Activated naive CD4-positive, alpha-beta T cell treated with anti-CD3 and anti-CD28 coated beads, Interleukin-2, amount 50 U/mL, for 72 hours (primary cell): ENCODE data around the gene ORM1. TPM values are rescaled to one million over a fixed set of nuclear protein-coding genes. Genes with fewer than 3 reads are reported as not detected.
"Not testable (repeated sequence)": the region's sequence is repeated elsewhere in the genome, so short reads cannot be mapped to it uniquely, and the experiment has no call there.

Source experiments
- ATAC-seq, 2 donors: fragments of 150-1000 bp; cut with Tn5 transposase; 2 replicates each; pipeline ENCODE4 v1.10.0; 2021; ENCODE audit warnings: mild to moderate bottlenecking in 2 of 2, moderate library complexity in 2 of 2
- DNase-seq, 2 donors: peaks; one replicate each; pipeline ENCODE4 v3.0.0; 2021 to 2022; ENCODE audit warnings: low spot score in 2 of 2
- H3K27ac Mint-ChIP-seq, 2 donors: one replicate each; pipeline ENCODE4 v1.8.0; 2022; ENCODE audit warnings: mild to moderate bottlenecking in 2 of 2, mixed read lengths in 2 of 2
- H3K36me3 Mint-ChIP-seq, 2 donors: one replicate each; pipeline ENCODE4 v1.8.0; 2022; ENCODE audit warnings: mixed read lengths in 2 of 2
- H3K9me3 Mint-ChIP-seq, 2 donors: one replicate each; pipeline ENCODE4 v1.8.0; 2022; ENCODE audit warnings: mixed read lengths in 2 of 2
- total RNA-seq, 2 donors: library from RNA; stranded (reverse); gene quantifications; one replicate each; pipeline ENCODE4 v1.2.3, GENCODE V29; 2022

Gene ORM1
- total RNA-seq, 2 donors from 2014 or later = not detected

DNA sequence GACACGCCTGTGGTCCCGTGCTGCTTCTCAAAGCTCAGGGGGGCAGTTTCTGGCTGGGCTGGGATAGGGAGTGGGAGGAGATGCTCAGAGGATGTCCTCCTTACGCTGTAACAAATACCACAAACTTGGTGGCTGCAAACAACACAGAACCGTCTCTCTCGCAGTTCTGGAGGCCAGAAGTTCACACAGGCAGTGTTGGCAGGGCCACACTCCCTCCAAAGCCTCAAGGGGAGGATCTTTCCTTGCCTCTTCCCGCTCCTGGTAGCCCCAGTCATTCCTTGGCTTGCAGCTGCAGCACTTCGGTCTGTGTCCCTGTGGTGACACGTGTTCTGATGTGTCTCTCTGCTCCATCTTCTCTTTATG, 10.4 kb upstream of the ORM1 start:
- DNase-seq (peak in 1 of 2 donors; percentile 40), ATAC-seq (no peak)
- peaks cover 0 to 6% of the 10 kb centered on the region in 2 donors for H3K36me3 Mint-ChIP-seq
- H3K27ac Mint-ChIP-seq = no peak overlapping the region
- no peaks in the 10 kb centered on the region for H3K9me3 Mint-ChIP-seq

DNA sequence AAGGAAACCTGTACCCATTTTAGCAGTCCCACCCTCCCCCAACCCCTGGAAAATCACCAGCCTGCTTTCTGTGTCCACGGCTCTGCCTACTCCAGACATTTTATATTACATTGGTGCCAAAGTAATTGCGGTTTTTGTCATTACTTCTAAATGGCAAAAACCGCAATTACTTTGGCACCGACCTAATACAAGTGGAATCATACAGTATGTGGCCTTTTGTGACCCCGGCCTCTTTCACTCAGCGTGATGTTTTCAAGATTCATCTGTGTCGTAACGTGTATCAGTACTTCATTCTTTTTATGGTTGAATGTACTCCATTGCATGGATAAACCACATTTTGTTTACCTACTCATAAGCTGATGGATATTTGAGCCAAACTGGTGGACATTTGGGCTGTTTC, 9.7 kb upstream of the ORM1 start:
- no peak for ATAC-seq
- no peak overlapping the region for H3K27ac Mint-ChIP-seq
- DNase-seq = no peak
- H3K9me3 Mint-ChIP-seq = no peaks in the 10 kb centered on the region
- peaks cover 0 to 6% of the 10 kb centered on the region in 2 donors for H3K36me3 Mint-ChIP-seq

DNA sequence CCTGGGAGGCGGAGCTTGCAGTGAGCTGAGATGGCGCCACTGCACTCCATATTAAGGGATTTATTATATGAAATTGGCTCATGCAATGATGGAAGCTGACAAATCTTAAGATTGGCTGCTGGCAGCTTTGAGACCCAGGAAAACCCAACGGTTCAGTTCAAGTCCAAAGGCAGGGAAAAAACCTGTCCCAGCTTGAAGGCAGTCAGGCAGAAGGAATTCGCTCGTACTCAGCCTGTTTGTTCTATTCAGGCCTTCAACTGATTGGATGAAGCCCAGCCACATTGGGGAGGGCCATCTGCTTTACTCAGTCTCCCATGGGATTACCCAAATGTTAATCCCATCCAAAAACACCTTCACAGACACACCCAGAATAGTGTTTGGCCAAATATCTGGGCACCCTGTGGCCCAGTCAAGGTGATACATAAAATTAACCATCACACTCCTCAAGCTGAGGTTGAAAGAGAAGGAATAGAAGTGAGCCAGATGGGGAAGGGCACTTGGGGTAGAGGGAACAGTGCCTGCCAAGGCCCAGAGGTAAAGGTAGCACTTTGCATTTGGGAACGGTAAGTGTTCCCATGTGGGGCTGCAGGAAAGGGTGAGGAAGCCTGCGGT, 8.5 kb upstream of the ORM1 start:
- peaks cover 0 to 6% of the 10 kb centered on the region in 2 donors for H3K36me3 Mint-ChIP-seq
- no peaks in the 10 kb centered on the region for H3K9me3 Mint-ChIP-seq
- H3K27ac Mint-ChIP-seq = no peak overlapping the region
- no peak for ATAC-seq
- DNase-seq = no peak

DNA sequence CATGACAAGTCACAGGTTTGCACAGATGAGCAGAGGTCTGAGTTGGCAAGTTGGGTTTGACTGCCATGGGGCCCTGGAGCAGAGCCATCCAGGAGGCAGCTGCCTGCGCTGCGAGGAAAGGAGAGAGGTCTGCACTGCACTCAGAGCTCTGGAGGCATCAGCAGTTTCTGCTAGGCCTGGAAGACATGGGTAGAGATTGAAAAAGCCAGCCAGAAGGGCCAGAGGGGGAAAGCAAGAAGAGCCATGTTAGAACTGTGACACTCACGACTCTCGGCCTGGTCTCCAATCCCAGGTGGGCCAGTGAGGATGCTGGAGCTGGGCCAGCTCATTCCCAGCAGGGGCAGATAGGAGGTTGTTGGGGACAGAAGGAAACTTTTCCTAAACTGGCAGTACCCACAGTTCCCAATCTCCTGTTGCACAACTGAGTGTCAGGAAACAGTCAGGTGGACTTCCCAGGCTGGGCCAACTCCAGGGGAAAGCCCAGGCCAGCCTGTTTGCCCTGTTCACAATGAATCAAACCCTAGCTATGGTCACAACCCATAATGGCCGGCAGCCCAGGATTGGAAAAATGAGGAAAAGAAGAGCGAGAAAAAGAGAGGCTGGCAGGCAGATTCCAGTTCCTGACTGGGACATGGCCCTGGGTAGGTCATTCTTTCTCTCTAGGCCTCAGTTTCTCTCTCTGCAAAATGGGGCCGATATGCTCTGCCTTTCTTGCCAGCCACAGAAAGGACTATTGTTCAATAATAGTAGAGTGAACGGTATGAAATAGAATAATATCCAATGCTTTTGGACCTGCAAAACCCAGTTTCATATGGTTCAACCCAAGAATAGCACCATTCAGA, 7.8 kb upstream of the ORM1 start:
- Mint-ChIP-seq H3K9me3 (no peaks in the 10 kb centered on the region), H3K36me3 (peaks cover 0 to 6% of the 10 kb centered on the region in 2 donors), H3K27ac (no peak overlapping the region)
- peak in 1 of 2 donors; percentile 28 for DNase-seq
- ATAC-seq = no peak

DNA sequence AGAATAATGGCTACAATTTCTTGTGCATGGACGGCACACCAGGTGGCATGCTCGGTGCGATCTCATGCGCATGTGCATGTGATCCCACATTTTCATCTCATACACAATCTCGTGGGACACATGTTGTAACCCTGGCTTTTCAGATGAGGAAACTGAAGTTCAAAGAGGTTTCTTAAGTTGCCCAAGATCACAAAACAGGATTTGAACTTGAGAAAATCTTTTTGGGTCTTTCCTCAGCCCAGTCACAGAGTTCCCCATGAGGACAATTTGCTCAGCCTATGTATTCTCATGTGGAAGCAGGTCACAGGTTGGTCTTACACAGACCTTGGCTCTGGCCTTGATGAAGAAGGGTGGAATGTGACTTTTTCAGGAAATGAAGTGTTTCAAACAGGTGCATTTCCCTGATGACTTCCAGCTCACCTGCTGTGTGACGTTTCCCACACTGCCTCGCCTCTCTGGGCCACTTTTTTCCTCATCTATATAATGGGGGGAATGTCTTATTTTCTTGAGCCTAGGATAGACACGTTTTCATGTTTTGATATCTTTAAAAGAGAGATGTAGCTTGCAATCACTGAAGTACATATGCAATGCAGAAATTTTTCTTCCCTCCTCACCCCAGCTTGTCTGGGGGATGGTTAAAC, 7.1 kb upstream of the ORM1 start:
- ATAC-seq = no peak
- no peaks in the 10 kb centered on the region for H3K9me3 Mint-ChIP-seq
- H3K27ac Mint-ChIP-seq = no peak overlapping the region
- peaks cover 0 to 6% of the 10 kb centered on the region in 2 donors for H3K36me3 Mint-ChIP-seq
- DNase-seq = no peak

DNA sequence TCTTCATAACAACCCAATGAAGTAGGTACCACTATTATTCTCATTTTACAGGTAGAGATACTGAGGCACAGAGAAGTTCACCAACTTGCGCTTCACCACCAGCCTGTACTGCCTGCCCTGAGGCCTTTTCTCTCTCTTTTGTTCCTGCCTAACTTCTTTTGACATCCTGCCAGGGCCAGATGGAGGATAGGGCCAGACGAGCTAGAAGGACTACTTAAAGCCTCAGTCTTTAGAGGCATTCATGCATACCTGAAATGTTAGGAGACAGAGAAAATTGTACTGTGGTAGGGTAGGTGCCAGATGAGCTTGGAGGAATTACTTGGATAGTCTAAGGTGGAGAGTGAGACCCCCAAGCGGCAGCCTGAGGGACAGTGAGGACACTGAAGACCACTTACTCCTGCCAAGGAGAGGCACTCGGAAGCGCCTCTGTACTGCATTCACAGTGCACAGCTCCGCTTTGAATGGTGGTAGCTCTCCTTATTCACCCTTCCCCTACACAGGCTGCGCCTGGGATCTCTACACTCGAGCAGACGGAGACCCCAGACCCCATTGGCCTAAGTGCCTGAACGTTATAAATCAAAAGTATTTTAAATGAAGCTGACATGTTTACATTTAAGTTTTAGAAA, 6.2 kb upstream of the ORM1 start:
- ATAC-seq (no peak), DNase-seq (peak in 1 of 2 donors; percentile 26)
- no peaks in the 10 kb centered on the region for H3K9me3 Mint-ChIP-seq
- H3K27ac Mint-ChIP-seq = no peak overlapping the region
- peaks cover 0 to 6% of the 10 kb centered on the region in 2 donors for H3K36me3 Mint-ChIP-seq

DNA sequence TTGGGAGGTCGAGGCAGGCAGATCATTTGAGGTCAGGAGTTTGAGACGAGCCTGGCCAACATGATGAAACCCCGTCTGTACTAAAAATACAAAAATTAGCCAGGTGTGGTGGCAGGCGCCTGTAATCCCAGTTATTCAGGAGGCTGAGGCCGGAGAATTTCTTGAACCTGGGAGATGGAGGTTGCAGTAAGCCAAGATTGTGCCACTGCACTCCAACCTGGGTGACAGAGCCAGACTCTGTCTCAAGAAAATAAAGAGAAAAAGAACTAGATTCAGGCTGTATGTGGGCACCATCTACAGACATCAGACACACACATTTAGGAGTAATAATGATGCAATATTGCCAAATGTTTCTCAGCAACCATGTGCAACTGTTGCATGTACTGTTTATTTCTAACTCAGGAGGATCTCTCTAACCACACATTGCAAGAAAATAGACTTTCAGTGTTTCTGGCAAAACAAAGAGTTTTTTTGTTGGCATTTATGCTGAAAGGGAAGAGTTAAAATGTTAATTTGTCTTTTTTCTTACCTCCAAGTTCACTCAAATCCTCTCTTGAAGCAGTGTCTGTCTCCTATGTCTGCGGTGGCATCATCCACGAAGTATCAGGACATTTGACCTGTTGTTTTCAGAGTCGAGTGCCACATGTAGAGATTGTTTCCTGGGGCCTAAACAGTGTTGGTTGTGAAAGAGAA, 5.1 kb upstream of the ORM1 start:
- ATAC-seq = no peak
- no peak overlapping the region for H3K27ac Mint-ChIP-seq
- H3K36me3 Mint-ChIP-seq = peaks cover 0 to 6% of the 10 kb centered on the region in 2 donors
- no peak for DNase-seq
- no peaks in the 10 kb centered on the region for H3K9me3 Mint-ChIP-seq

DNA sequence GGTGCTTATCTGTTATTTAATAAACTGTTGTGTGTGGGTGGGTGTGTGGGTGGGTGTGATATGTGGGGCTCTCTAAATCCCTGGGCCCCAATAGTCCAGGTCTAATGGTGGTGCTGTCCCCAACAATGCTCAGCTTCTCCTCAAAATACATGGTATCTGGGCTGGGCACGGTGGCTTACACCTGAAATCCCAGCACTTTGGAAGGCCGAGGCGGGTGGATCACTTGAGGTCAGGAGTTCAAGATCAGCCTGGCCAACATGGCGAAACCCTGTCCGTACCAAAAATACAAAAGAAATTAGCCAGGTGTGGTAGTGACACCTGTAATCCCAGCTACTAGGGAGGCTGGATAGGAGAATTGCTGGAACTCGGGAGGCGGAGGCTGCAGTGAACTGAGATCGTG, 4.5 kb upstream of the ORM1 start:
- Mint-ChIP-seq H3K36me3 (peaks cover 0 to 6% of the 10 kb centered on the region in 2 donors), H3K27ac (no peak overlapping the region), H3K9me3 (no peaks in the 10 kb centered on the region)
- ATAC-seq (no peak), DNase-seq (peak in 1 of 2 donors; percentile 28)

DNA sequence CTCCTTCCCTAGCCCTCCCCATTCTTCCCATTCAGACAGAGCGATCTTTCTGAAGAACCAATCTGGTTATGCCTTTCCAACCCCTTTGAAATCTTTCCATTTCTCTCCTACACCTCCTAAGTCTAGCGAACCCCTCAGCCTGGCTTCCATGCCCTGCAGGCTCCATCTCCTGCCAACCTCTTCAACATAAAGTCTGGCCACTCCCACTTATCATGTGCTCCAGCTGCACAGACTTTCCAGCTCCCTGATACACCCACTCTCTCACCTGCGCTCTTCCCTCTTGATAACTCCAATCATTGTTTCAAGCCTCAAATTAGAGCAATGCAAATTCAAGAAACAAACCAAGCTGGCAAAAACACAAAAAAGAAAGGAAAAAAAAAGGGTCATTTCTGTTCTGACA, 3.8 kb upstream of the ORM1 start:
- Mint-ChIP-seq H3K36me3 (peaks cover 0 to 6% of the 10 kb centered on the region in 2 donors), H3K9me3 (no peaks in the 10 kb centered on the region), H3K27ac (no peak overlapping the region)
- ATAC-seq (no peak), DNase-seq (no peak)

DNA sequence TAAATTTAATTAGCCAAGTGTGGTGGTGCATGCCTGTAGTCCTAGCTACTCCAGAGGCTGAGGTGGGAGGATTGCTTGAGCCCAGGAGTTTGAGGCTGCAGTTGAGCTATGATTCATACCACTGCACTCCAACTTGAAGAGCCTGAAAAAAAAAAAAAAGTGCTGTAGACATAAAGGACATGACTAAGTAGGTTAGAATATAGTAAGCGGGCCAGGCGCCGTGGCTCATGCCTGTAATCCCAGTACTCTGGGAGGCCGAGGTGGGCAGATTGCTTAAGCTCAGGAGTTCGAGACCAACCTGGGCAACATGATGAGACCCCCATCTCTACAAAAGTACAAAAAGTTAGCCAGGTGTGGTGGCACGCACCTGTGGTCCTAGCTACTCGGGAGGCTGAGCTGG, 2.2 kb upstream of the ORM1 start:
- ATAC-seq = peak; percentile 56 to 61
- H3K36me3 Mint-ChIP-seq, H3K9me3 Mint-ChIP-seq, DNase-seq: not testable (repeated sequence)
- peak overlapping the region in 1 of 2 donors; percentile 44 for H3K27ac Mint-ChIP-seq

DNA sequence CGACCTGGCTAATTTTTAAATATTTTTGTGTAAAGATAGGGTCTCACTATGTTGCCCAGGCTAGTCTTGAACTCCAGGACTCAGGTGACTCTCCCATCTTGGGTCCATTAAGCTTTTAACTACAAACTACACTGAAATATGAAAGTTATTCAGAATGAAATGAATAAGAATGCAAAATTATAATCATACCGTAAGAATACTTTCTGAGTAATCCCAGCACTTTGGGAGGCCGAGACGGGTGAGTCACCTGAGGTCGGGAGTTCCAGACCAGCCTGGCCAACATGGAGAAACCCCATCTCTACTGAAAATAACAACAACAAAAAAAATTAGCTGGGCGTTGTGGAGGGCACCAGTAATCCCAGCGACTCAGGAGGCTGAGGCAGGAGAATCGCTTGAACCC, 1.1 kb upstream of the ORM1 start:
- ATAC-seq = peak; percentile 49 to 70
- peak overlapping the region in 1 of 2 donors; percentile 86 for H3K27ac Mint-ChIP-seq
- DNase-seq = peak; percentile 39 to 52
- H3K36me3 Mint-ChIP-seq = no peaks in the 10 kb centered on the region
- no peaks in the 10 kb centered on the region for H3K9me3 Mint-ChIP-seq

DNA sequence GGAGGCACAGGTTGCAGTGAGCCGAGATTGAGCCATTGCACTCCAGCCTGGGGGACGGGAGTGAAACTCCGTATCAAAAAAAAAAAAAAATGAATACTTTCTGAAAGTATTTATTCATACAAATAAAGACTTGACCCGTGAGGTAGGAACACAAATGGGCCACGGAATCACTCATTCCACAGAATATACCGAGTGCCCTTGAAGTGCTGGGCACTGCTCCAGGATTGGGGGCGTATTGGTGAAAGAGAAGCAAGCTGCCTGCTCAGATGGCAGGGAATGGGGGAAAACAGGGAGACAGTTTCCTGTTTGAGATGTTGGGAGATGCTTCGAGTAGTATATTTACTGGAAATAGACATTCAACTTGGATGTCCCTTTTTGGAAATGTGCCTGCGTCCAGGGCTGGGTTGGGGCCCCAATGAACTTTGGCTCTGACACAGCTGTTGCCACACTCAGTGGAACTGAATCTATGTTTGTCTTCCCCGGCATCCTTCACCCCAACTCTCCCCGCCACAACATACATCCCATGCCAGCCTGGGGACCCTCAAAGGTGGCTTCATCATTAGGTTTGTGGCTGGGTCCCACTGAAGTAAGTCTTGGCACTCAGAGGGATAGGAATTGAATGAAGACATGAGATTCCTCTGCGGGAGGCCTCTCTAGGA, 609 bp upstream of the ORM1 start:
- peak overlapping the region in 1 of 2 donors; percentile 86 for H3K27ac Mint-ChIP-seq

DNA sequence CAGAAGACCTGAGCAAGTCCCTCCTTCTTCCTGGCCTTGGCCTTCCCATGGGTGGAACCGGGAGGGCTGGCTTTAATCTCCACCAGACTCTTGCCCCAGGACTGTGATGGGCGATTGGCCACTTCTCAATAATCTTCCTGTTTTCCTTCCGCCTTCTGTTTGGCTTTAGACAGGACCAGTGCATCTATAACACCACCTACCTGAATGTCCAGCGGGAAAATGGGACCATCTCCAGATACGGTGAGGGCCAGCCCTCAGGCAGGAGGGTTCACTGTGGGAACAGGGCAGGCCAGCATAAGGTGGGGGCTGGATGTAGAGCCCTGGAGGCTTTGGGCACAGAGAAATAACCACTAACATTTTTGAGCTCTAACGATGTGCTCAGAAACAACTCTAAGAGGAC, 951 bp downstream of the ORM1 start:
- not testable (repeated sequence) for DNase-seq, H3K36me3 Mint-ChIP-seq, H3K9me3 Mint-ChIP-seq, ATAC-seq, H3K27ac Mint-ChIP-seq

More for the DNA sequence above, 609 bp upstream of the ORM1 start:
- H3K9me3 Mint-ChIP-seq, H3K36me3 Mint-ChIP-seq, DNase-seq: not testable (repeated sequence)
- ATAC-seq = peak; percentile 8 to 11

DNA sequence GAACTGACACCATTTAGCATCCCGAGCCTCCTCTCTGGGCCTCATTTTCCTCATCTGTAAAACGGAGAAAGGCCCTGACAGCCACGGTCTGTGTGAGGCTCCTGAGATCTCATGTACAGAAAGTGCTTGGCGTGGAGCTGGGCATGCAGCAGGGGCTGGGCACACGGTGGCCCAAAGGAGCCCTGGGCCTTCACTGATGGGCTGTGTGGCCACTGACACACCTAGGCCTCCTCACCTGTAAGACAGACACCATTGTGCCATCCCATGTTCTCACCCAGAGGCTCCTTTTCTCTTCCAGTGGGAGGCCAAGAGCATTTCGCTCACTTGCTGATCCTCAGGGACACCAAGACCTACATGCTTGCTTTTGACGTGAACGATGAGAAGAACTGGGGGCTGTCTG, 1.6 kb downstream of the ORM1 start:
- Mint-ChIP-seq H3K9me3 (no peaks in the 10 kb centered on the region), H3K36me3 (no peaks in the 10 kb centered on the region), H3K27ac (no peak overlapping the region)
- DNase-seq (no peak), ATAC-seq (no peak)

DNA sequence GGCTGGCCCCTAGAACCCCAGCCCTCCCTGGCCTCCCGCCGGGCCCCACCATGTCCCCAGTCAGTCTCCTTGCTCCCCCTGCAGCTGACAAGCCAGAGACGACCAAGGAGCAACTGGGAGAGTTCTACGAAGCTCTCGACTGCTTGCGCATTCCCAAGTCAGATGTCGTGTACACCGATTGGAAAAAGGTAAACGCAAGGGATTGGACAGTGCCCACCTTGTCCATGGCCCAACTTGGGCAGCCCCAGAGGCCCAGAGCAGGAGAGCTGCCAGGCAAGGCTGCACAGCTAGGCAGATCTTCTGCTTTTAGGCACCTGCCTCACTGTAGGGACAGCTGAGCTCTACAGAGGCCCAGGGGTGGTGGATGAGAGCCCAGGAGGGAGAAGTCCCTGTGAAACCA, 2.1 kb downstream of the ORM1 start:
- not testable (repeated sequence) for H3K36me3 Mint-ChIP-seq, H3K9me3 Mint-ChIP-seq, DNase-seq, H3K27ac Mint-ChIP-seq, ATAC-seq

DNA sequence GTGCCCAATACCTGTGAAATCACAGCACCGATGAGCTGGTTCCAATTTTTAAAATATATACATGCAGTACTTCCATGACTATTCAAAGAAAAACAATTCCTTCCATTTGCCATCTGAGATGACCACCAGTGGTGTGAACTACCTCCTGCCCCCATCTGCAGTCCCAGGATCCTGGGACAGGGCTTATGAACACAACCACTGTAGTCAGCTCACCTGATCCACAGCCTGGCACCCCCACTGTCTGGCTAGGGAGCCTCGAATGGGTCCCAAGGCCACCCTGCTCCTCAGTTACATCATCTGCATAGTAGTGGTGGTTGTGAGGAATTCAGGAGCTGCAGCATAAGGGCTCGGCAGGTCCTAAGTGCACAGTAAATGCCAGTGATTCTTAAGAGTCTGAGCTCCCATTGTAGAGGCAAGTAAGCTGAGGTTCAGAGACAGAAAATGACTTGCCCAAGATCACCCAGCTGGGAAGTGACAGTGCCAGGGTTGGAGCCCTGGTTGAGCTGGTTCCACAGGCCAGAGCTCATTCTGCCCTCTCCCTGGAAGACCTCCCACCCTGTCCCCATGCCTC, 2.9 kb downstream of the ORM1 start:
- not testable (repeated sequence) for ATAC-seq, DNase-seq, H3K27ac Mint-ChIP-seq, H3K9me3 Mint-ChIP-seq, H3K36me3 Mint-ChIP-seq
